ENCODE data around the gene DGKB. TPM values are rescaled to one million over a fixed set of nuclear protein-coding genes. Genes with fewer than 3 reads are reported as not detected.

The DGKB gene
- total and polyA plus RNA-seq, 2 of the 8 experiments (the other 6 are each of a cell fraction or from before 2014, with no cell fraction given): 1.9 to 2.6 TPM

- no peaks in the 10 kb centered on the region for H3K27me3 ChIP-seq (replicated peaks in 1 of 4; ENCODE audit: control insufficient read depth in 3 of 4, extremely low read depth in 1 of 4, insufficient read depth in 3 of 4, low read length in 3 of 4)
- CTCF ChIA-PET (ENCODE audit: partially characterized antibody): no interaction called here
- no peak overlapping the region for H2BK20ac ChIP-seq (ENCODE audit: low read length)
- H3K4ac ChIP-seq (replicated peaks; ENCODE audit: insufficient read length, low read depth, low read length): no peak overlapping the region
- DNase-seq (ENCODE audit: low read depth in 1 of 2, low spot score in 2 of 2) (no peak), FAIRE-seq (no peak)
- no peak overlapping the region for H3K23ac ChIP-seq (ENCODE audit: insufficient read length)
- no peaks in the 10 kb centered on the region for H3K4me1 ChIP-seq (replicated peaks in 1 of 4; ENCODE audit: control insufficient read depth in 3 of 4, insufficient read depth in 4 of 4, low read length in 3 of 4)
- no peak overlapping the region for H3K14ac ChIP-seq (ENCODE audit: insufficient read length)
- no peak overlapping the region for H3K4me2 ChIP-seq (ENCODE audit: insufficient read depth in 1 of 2, low read depth in 2 of 2, low read length in 2 of 2)
- WGBS, 2 experiments (ENCODE audit: extremely low coverage in 1 of 2, insufficient coverage in 1 of 2, insufficient read length in 1 of 2, insufficient replicate concordance in 2 of 2, low coverage in 1 of 2, low lambda C conversion rate in 2 of 2, missing lambda C conversion rate in 1 of 2): 77% methylated on average over 4 of the region's 4 CpGs; no CpG with 5 or more reads in 1 of the 2 experiments
- no peak overlapping the region for H2BK12ac ChIP-seq (ENCODE audit: low read depth, low read length)
- no peak overlapping the region for H3K4me3 ChIP-seq (ENCODE audit: extremely low read depth in 1 of 4, insufficient read depth in 2 of 4, low read depth in 3 of 4, low read length in 4 of 4)
- no peaks in the 10 kb centered on the region for H4K20me1 ChIP-seq (replicated peaks in 1 of 2; ENCODE audit: control insufficient read depth in 1 of 2, insufficient read depth in 2 of 2, low read length in 2 of 2)
- no peak overlapping the region for H3K18ac ChIP-seq (ENCODE audit: extremely low read depth, low read length)
- no peak overlapping the region for H2BK5ac ChIP-seq (ENCODE audit: low read depth, low read length)
- no peak overlapping the region for H4K8ac ChIP-seq (ENCODE audit: extremely low read depth, insufficient read depth, low read length)
- TF ChIP-seq RAD21 (IDR thresholded peaks at IDR 0.05 in 1 of 2, conservative IDR thresholded peaks at IDR 0.05 in 1 of 2; ENCODE audit: low read depth in 2 of 2, low read length in 2 of 2): no peak
- no peak for TF ChIP-seq ATF3 (IDR thresholded peaks at IDR 0.05; ENCODE audit: insufficient read depth, low read depth, low read length)
- TF ChIP-seq RFX5 (IDR thresholded peaks at IDR 0.05; ENCODE audit: borderline replicate concordance, low read depth, low read length): no peak
- no peak for TF ChIP-seq CBX8 (IDR thresholded peaks at IDR 0.05; ENCODE audit: borderline replicate concordance, low read depth, low read length)
- TF ChIP-seq SAP30 (IDR thresholded peaks at IDR 0.05; ENCODE audit: insufficient read depth, insufficient replicate concordance, low read length): no peak
- H3K9ac ChIP-seq (replicated peaks in 1 of 4; ENCODE audit: extremely low read depth in 1 of 4, low read depth in 3 of 4, low read length in 3 of 4): no peak overlapping the region
- H2BK120ac ChIP-seq (replicated peaks; ENCODE audit: low read depth, low read length): no peak overlapping the region
- H4K5ac ChIP-seq (ENCODE audit: insufficient read length, low read depth, low read length): no peak overlapping the region
- no peak overlapping the region for H2BK15ac ChIP-seq (ENCODE audit: low read length)
- no peak overlapping the region for H4K91ac ChIP-seq (replicated peaks; ENCODE audit: insufficient read length, low read length)
- H3K79me1 ChIP-seq (ENCODE audit: low read depth, low read length): no peaks in the 10 kb centered on the region
- no peak overlapping the region for H2AK5ac ChIP-seq (ENCODE audit: low read depth, low read length)
- no peak overlapping the region for H3K56ac ChIP-seq (replicated peaks; ENCODE audit: insufficient read length, low read depth, low read length)
- POLR2A ChIA-PET (ENCODE audit: partially characterized antibody): no interaction called here
- no peaks in the 10 kb centered on the region for H3K79me2 ChIP-seq (ENCODE audit: control insufficient read depth in 1 of 2, insufficient read depth in 2 of 2, low read length in 2 of 2)
- no peak overlapping the region; the same call in 1 of the 2 replicates for H2AFZ ChIP-seq (ENCODE audit: low read length)
- H3K23me2 ChIP-seq (ENCODE audit: low read depth, low read length): no peaks in the 10 kb centered on the region
- no peaks in the 10 kb centered on the region for H3K36me3 ChIP-seq (ENCODE audit: control insufficient read depth in 2 of 4, insufficient read depth in 4 of 4, low read length in 3 of 4)
- no peaks in the 10 kb centered on the region for H3K9me3 ChIP-seq (ENCODE audit: insufficient read depth in 2 of 2, low read depth in 1 of 2, low read length in 1 of 2)
- H3K27ac ChIP-seq (ENCODE audit: low read depth, low read length): no peak overlapping the region
Observed at GRCh38 chr7:14351167-14351566, 551.4 kb downstream of the DGKB start.

Data from H1 (cell line).